Right ventricle myocardium inferior (tissue), 1 donor: ENCODE results near the gene EZR. TPM values are rescaled to one million over a fixed set of nuclear protein-coding genes. Genes with fewer than 3 reads are reported as not detected.

Experiments used
- ATAC-seq: fragments of 200-7000 bp; cut with Tn5 transposase; one replicate; pipeline ENCODE4 v1.9.1; 2020; ENCODE audit warnings: mild to moderate bottlenecking, moderate library complexity
- DNase-seq: peaks from one replicate; pipeline ENCODE4 v3.0.0; 2021; ENCODE audit errors: missing footprints
- intact Hi-C: fragments of 100-400 bp; cut with DNase I; formaldehyde crosslinking; loops from one replicate; pipeline ENCODE4 v1.11.0; 2022
- total RNA-seq: library from RNA; stranded (reverse); fragmentation: NEBNext Ultra II Directional; extraction: Animal tissue kit (Norgen Biotek cat#: 25700); gene quantifications from one replicate; pipeline ENCODE4 v1.2.1, GENCODE V29; 2021
- donor health status: DM: no; HTN: yes; CAD: no; lungs with severe emphysema.

The EZR gene
- total RNA-seq, 1 donor from 2014 or later, result 203 TPM

DNA sequence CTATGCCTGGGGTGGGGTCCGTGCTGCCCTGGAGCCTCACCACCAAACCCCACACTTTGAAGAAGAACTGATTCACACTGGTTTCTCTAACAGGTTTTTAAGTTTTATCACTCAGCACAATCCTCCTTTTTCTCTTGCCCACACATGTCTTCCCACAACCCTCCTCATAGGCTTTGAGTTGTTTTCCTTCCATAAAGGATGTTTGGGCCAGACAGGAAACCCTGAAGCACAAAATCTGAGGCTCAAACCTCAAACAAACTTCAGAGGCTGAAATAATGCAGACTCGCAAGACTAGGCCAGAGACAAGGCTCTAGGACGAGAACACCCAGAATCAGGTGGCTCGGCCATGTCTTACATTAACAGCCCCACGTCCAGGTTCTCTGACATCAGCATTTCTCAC, 35.3 kb downstream of the EZR start:
- ATAC-seq (no peak), DNase-seq (no peak)
- intact Hi-C loops, result no loop called here

DNA sequence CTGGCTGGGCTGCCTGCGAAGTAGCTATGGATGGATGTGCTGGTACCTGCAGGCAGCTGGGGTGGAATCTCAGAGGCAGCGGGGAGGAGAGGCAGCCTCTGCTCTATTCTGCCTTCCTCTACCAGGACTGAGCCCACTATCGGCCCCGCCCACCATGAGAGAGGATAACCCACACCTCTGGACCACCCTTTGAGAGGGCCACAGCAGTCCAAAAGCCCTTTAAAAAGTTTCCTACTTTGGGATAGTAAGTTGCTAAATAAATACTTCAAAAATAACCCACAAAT, 36.1 kb downstream of the EZR start:
- ATAC-seq (no peak), DNase-seq (no peak)
- intact Hi-C loops, result no loop called here

DNA sequence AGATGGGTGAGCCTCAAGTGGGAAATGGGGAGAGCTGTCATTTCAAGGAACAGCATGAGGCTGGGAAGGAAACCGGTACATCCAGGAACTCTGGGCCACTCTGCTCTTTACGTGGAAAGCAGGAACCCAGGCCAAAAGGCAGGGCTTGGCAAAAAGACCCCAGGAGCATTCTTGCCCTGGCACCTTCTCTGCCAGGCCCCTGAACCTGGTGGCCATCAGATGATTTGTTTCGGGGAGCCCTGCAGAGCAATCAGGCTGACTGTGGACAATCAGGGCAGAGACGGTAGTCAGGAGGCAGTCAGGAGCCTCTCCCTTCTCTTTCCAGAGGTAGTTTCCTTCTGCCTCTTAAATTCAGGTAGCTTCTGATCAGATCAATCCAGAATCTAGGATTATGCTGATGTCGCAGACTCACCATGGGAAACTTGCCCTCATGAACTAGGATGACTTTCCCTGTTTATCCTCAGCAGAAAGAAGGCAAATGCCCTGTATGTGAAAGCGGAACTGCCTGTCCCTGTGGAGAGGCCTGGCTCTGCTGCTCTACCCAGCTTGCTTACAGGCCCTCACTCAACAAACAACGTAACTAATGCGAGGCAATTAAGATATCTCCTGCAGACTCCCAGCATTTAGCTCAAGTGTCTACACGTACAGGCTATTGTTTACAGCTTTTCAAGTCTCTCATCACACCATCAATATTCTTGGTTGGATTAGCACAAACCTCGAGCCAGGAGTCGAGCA, 36.6 kb downstream of the EZR start:
- intact Hi-C loops, result no loop called here
- ATAC-seq, result no peak
- no peak for DNase-seq

DNA sequence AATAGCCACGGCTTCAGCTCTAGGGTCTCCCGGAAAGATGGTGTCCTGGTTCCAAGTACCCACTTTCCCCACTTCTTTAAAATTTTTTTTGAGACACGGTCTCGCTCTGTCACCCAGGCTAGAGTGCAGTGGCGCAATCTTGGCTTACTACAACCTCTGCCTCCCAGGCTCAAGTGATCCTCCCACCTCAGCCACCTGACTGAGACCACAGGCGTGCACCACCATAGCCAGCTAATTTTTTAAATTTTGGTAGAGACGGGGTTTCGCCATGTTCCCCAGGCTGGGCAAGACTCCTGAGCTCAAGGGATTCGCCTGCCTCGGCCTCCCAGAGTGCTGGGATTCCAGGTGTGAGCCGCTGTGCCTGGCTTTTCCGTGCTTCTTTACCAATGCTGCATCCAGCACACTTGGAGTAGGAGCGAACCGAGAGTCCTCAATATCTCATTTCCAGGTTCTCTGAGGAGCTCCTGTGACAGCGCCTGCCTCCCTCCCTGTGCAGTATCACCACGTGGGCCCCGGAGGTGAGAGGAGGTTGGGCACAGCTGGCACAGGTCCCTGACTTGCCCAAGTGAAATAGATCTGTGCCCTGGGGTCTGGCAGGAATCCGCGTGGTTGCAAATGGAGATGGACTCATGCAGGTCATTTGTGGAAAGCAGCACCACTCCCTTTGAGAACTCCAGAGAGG, 37.3 kb downstream of the EZR start:
- DNase-seq (no peak), ATAC-seq (peak; percentile 30)
- intact Hi-C loops, result no loop called here

DNA sequence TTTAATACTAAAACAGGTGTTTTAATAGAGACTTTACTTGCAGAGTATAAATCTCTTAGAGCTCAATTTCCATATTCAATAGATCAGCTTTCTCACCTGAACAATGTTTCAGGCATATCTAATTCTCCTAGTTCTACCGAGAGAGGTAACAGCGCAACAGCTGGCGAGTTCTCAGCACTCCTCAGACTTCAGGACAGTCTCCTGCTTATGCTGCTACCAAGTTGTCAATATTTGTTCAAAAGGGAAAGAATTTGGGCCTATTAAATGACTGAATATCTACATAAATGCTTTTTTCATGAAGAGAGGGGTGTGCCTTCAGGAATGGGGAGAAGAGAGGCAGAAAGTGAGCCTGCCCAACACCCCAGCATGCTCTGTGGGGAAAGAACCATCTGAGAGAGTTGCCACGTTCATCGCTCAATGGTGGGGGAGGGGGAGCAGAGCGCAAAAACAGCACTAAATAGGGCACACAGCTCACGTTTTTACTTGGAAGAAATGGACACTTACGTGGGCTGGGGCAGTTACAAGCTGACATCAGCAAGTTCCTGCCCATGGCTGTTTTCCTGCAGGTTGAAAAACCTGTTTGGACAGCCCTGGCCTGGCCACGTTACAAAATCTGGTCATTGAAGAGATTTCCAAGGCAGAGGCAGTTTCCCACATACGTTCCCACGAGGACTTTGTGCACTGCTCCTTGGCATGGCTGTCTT, 38.0 kb downstream of the EZR start:
- DNase-seq (no peak), ATAC-seq (no peak)
- intact Hi-C loops, result no loop called here

DNA sequence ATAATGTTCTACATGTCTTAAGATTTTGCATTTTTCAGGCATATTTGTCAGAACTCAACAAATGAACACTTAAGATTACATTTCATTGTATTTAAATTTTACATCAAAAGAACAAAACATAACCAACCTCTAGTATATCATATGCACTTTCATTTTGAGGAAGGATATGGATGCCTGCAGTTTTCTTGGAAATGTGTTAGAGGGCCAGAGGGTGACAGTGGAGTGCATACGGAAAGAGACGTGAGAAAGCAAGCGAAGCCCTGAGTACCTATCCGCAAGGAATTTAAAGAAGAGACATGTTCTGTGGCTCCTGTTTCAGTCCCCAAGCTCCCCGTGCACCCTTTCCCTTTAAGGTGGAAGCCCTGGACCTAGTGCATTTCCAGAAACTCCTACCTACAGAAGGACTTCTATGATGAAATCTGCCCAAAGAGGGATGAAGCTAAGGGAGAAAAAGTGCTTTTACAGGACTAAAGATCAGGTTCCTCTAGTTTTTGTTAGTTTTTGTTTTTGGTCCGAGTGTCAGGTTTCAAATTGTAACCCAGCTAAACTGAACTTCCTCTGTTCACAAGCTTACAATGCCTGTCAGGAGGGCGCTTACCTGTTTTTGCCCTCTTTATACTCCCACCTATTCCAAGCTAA, 38.8 kb downstream of the EZR start:
- intact Hi-C loops, result no loop called here
- ATAC-seq (no peak), DNase-seq (no peak)

DNA sequence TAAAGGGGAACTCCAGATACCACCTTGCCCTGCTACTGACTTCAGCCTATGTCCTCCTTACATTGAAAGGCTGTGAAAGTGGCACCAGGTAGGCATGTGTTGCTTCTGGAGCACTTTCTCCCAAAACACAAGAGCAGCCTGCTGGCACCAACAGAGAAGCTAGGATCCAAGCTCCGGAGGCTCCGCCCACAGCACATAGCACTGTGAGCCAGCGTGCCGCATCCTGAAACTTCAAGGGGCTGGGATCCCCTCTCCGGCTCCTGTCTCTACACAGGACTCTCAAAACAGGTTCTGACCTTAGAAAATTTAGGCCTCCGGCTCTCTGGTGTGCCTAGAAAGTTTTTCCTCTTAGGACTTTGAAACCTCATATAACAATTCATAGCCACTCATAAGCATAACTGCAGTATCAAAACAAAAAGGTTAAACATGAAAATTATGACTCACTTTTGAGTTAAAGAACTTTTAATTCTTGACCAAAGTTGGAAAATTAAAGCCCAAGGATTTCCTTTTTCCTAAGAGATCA, 41.1 kb downstream of the EZR start:
- DNase-seq, result no peak
- peak; percentile 49 for ATAC-seq
- intact Hi-C loops, result no loop called here

DNA sequence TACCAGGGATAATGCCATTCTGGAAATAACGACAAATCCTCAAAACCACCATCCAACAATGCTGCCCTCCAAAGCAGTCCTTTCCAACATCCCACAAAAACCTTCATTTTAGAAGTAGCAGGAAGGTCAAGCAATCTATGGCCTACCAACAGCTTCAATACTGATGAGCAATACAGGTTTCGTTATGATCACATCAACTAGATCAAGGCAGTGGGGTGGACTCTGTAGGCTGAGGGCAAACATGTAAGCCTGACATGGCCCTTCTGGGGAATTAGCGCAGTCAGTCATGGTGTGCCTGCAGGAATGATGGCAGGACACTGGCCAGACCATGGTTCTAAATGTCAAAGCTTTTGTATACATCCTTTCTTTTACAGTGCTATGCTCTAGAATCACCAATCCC, 41.7 kb downstream of the EZR start:
- intact Hi-C loops, result no loop called here
- DNase-seq (no peak), ATAC-seq (no peak)

DNA sequence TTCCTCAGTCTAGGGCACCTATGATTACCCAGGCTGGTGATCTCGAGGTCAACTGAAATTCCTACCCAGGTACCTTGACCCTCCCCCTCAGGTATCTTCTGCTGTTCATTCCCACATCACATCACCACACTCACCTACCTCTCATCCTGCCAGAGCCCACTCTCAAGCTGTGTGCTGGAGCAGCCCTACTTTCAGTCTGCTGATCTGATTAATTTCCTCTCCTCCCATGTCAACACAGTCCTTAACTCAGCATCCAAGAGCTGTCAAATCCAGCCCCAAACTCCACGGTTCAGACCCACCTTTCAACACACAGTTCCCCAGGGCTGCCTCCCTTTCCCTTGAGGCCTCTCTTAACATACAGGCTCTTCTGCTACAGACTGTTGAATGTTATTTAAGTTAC, 42.4 kb downstream of the EZR start:
- ATAC-seq, result no peak
- intact Hi-C loops, result no loop called here
- no peak for DNase-seq

DNA sequence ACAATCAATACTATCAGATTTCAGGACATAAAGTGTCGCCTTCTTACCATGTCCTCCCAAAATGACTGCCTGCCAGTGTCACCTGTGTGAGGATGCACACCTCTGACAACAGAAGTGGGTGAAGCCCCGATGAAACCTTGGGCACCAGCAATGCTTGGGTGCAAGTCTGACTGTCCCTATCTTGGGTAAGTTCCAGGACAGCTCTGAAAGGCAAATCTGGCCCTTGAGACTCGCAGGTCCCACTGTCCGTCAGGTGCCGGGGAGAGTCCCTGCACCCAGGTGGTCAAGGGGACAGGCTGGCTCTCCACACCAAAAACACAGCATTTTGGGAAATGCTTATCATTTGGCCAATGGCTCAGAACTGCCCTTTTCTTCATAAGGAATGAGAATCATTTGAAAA, 43.3 kb downstream of the EZR start:
- no peak for ATAC-seq
- intact Hi-C loops, result no loop called here
- no peak for DNase-seq

DNA sequence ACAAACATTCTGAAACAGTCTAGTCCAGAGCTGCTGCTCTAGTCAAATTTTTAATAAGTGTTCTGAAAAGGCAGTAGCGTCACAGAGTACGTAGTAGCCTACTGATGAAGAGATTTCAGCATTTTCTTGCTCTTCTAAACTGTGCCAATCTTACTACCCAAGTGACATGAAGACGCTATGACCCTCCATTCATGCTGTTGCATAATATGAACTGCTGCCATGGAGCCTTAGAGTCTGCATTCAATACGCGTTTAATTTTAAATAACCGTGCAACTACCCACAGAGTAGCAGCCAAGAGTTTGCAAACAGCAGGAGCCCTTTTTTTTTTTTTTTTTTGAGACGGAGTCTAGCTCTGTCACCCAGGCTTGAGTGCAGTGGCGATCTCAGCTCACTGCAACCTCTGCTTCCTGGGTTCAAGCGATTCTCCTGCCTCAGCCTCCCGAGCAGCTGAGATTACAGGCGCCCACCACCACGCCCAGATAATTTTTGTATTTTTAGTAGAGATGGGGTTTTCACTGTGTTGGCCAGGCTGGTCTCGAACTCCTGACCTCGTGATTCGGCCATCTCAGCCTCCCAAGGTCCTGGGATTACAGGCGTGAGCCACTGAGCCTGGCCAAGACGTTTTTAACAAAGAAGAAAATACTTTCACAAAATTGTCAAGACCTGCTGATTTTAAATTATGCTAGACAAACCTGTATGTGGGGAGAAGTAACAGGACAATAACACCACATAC, 44.3 kb downstream of the EZR start:
- intact Hi-C loops, result no loop called here
- no peak for ATAC-seq
- no peak for DNase-seq

DNA sequence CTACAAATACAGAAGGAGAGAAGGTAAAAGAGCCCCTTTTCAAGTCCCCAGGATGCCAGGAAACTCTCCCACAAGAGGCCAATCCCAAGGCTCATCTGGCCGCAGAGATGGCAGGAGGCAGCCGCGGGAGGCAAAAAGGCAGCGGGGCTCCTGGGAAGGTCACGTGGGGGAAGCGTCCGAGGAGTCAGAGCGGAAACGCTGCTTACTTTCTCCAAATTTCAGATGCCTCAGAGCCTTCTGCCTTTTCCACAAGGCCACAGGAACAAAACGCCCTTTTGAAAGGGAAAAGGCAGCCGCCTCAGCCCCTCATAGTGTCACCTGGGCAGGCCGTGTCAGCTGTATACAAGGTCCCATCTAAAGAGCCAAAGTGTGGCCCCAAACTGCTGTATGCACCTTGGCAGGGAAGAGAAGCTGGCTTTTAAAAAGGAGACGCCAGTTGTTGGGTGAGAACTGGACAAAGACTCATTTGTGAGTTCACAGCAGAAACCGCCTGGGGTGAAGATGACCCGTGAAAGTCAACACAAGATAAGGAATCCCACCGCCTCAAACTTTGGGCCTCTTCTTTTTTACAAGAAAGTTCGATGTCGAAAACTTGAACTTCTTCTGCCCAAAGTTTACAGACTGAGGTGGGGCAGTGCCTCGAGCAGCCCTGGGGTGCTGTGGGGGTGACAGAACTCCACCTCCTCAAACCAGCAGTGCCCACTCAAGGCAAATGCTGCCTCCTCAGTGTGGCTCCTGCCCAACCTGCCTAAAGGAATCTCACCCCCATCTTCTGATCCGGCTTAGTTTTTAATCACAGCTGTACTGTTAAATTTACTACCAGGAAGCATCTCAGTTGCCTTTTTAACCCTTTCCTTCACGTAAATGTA, 45.4 kb downstream of the EZR start:
- ATAC-seq, result no peak
- intact Hi-C loops, result no loop called here

DNA sequence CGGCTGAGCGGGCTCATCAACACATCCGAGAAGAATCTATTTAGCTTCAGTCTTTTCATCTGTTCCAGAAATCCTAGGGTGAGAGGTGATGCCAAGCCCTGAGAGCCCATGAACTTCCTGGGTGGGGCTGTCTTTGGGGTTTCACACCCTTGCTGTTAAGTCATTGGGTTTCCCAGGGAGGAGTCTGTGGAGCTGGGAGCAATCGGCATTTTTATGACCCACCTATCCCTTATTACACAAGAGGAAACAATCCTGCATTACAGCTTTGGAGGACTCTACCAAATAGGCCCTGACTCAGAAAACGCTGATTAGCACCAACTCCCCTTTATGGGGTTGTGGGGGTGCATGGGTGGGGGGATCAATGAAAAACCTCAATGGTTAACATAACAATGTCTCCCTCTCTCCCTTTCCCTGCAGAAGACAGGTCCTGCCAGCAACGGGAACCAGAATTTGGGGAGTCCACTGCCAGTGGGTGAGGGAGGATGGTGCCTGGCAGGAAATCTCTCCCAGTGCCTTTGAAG, 46.3 kb downstream of the EZR start:
- DNase-seq (no peak), ATAC-seq (no peak)
- intact Hi-C loops, result no loop called here

More for the DNA sequence above, 45.4 kb downstream of the EZR start:
- no peak for DNase-seq

DNA sequence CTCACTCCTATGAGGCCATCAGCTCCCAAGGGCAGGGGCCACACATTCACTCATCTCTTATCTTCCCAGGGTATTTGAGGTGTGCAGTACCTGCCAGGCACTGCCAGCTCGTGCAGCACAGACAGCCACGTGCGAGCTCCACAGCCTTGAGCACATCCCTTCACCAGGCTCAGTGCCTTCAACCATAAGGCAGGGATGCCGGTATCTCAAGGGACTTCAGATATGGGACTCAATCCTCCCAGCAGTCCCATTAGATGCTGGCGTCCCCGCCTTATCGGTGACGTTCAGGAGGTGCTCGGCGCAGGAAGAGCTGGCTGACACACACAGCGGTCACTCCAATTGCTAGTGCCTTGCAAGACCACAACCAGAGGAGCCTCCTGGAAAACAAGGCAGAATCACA, 47.0 kb downstream of the EZR start:
- ATAC-seq, result no peak
- intact Hi-C loops, result no loop called here
- no peak for DNase-seq

DNA sequence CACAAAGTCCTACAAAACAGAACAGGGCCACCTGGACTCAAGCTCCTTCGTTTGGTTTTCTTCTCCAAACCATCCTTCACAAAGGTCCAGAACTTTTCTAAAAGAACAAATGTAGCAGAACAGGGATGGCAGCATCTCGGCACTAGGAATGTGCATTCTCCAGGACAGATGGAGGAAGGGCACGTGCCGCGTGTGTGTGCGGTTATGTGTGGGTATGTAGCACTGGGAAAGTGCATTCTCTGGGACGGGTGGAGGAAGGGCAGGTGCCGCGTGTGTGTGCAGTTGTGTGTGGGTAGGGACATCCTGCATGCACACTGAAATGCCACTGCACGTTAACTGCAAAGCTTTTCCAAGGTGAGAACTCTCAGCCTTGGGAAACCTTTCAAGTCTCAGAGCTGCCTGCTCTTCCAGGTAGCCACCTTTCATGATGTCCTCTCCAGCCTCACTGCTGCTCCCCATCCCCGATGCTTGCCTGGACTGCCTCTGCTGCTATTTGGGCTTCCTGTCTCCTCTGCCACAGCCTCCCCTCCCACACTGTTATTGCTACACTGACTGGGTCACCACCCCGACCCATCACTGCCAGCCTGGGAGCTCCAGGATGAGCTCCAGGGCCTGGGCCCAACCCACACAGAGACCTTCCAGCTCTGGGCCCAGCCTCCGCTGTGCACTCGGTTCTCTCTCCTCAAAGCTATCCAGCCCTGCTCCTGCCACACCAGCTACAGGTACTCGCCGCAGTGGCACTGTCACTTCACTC, 47.6 kb downstream of the EZR start:
- DNase-seq (no peak), ATAC-seq (no peak)
- intact Hi-C loops, result no loop called here

DNA sequence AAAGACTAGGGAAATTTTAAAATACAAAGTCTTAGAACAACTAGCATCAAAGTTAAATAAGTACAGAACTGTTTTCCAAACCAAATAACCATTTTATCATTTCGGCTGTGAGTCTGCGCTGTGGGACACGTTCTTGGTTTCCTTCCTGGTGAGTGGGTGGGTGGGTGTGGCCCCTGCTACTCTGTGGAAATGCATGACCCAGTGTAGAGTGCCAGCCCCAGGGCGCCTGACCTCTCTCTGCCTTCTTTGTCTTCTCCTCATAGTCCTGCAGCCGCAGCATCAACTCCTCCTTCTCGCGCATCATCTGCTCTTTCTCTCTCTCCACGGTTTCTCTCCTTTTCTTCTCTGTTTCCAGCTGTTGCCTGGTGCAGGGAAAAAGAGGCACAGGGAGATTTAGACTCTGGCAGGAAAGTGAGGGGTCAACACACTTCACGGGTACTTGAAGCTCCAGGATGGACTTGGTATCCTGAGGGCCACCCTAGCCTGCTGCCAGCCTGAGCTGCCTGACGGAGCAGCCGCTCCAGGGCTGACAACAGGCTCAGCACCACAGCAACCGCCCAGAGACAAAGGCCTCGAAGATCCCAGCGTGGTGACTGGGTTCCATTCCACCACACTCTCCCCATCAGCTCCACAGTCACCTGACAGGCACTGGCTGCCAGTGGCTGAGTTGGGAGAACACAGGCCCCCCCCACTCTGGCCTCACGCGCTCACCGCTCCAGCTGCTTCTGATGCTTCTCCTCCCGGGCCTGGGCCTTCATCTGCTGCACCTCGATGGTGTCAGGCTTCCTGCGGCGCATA, 48.4 kb downstream of the EZR start:
- intact Hi-C loops, result no loop called here
- DNase-seq (no peak), ATAC-seq (peak; percentile 49)
